Stomach (tissue), 4 donors: ENCODE data around the gene RARS1.

ENCODE experiments used
- CTCF ChIP-seq, 7 experiments: fragments of 450-650 bp in 4 of 7; fragments of 200-600 bp in 3 of 7; sonication (generic) in 3 of 7; IDR thresholded peaks; one replicate each; pipeline ENCODE4 v1.5.1; 2016 to 2019; ENCODE audit warnings: antibody characterized with exemption in 7 of 7, control low read depth in 2 of 7, mild to moderate bottlenecking in 1 of 7
- EP300 ChIP-seq: sonication (generic); formaldehyde crosslinking; IDR thresholded peaks from one replicate; pipeline ENCODE4 v1.6.1; 2017; ENCODE audit warnings: antibody characterized with exemption
- POLR2A ChIP-seq, 4 donors: fragments of 450-650 bp; IDR thresholded peaks; one replicate each; pipeline ENCODE4 v1.6.1; 2016; ENCODE audit warnings: antibody characterized with exemption in 4 of 4, control low read depth in 2 of 4, mild to moderate bottlenecking in 1 of 4, moderate library complexity in 1 of 4
- POLR2AphosphoS5 ChIP-seq, 3 donors: sonication (generic); formaldehyde crosslinking; IDR thresholded peaks; one replicate each; pipeline ENCODE4 v1.6.1; 2016; ENCODE audit warnings: antibody characterized with exemption in 3 of 3

DNA sequence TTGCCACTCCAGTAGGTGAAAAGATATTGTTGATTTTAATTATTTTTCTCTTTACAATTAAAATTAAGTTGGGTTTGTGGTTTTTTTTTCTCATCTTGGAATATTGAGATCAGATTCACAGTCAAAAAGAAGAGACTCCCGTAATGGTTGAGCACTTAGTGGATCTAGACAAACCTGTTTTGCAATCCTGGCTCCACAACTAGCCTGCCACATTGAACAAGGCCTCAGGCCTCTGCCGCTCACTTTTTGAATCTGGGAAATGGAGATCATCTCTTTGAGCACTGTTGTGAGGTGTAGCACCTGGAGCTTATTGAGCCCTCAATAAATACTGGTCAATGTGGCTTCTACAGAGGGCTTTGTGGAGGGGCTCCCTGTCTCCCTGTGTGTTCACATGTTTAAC lies 37.1 kb upstream of the RARS1 start:
- TF ChIP-seq POLR2AphosphoS5 (IDR thresholded peaks at IDR 0.05) (no peak), CTCF (IDR thresholded peaks at IDR 0.05) (no peak), POLR2A (IDR thresholded peaks at IDR 0.05) (no peak), EP300 (no peak)
